HEK293 (cell line): ENCODE results near the gene MRPL33.

Experiments
- CTCF ChIA-PET: fragments of 350-600 bp; formaldehyde crosslinking; extraction: SDS; loops from one replicate; lab custom pipeline; 2021; ENCODE audit warnings: antibody characterized with exemption; lab: Yijun Ruan, JAX
- POLR2A ChIA-PET: fragments of 300-600 bp; formaldehyde crosslinking; extraction: SDS; loops from one replicate; lab custom pipeline; 2020; ENCODE audit warnings: antibody characterized with exemption, inconsistent platforms; lab: Yijun Ruan, JAX
- H3K27ac ChIP-seq: fragments of 200-500 bp; sonication (Bioruptor generic); 2 replicates; pipeline ENCODE4 v1.5.1; 2014; ENCODE audit warnings: low read depth, low read length, control low read depth, inconsistent platforms; ENCODE audit errors: extremely low read depth
- H3K36me3 ChIP-seq, 2 experiments: fragments of 200-500 bp in 1 of 2; sonication (Bioruptor generic) in 1 of 2; 1 replicate in 1 of 2; 2 replicates in 1 of 2; pipeline ENCODE4 v1.5.1; 2014 to 2017; ENCODE audit warnings: inconsistent platforms in 2 of 2, low read length in 2 of 2; ENCODE audit not compliant: control insufficient read depth in 2 of 2, insufficient read depth in 1 of 2
- H3K4me1 ChIP-seq: fragments of 200-500 bp; sonication (Bioruptor generic); 2 replicates; pipeline ENCODE4 v1.5.1; 2014; ENCODE audit warnings: mild to moderate bottlenecking, low read length, inconsistent platforms; ENCODE audit not compliant: control insufficient read depth, insufficient read depth
- H3K4me3 ChIP-seq: 2 replicates; pipeline ENCODE4 v1.5.1; 2011; ENCODE audit warnings: low read depth, mild to moderate bottlenecking, control low read depth, low read length, moderate library complexity
- H3K9me3 ChIP-seq: fragments of 200-500 bp; sonication (Bioruptor generic); 2 replicates; pipeline ENCODE4 v1.5.1; 2014; ENCODE audit warnings: low read depth, low read length, inconsistent platforms; ENCODE audit not compliant: control insufficient read depth, insufficient read depth
- EGR2 ChIP-seq: fragments of 450-650 bp; formaldehyde crosslinking; IDR thresholded peaks from 2 replicates; pipeline ENCODE4 v1.5.1; 2016; ENCODE audit warnings: low read depth, missing biosample characterization, missing genetic modification characterization
- HOXD13 ChIP-seq: sonication (generic); formaldehyde crosslinking; IDR thresholded peaks from 2 replicates; pipeline ENCODE4 v1.8.0; 2022; ENCODE audit warnings: missing genetic modification reagents, borderline replicate concordance
- SCRT1 ChIP-seq: fragments of 450-650 bp; formaldehyde crosslinking; IDR thresholded peaks from 2 replicates; pipeline ENCODE4 v1.5.1; 2016; ENCODE audit warnings: missing biosample characterization, missing genetic modification characterization, borderline replicate concordance
- ZBTB20 ChIP-seq: fragments of 450-650 bp; formaldehyde crosslinking; IDR thresholded peaks from 2 replicates; pipeline ENCODE4 v1.5.1; 2016; ENCODE audit warnings: missing biosample characterization, missing genetic modification characterization
- ZBTB6 ChIP-seq: fragments of 450-650 bp; formaldehyde crosslinking; IDR thresholded peaks from 2 replicates; pipeline ENCODE4 v1.5.1; 2017; ENCODE audit warnings: missing biosample characterization, missing genetic modification characterization
- ZBTB7A ChIP-seq: fragments of 450-650 bp; formaldehyde crosslinking; IDR thresholded peaks from 2 replicates; pipeline ENCODE4 v1.5.1; 2016; ENCODE audit warnings: low read depth, missing biosample characterization, missing genetic modification characterization
- ZNF112 ChIP-seq: fragments of 450-650 bp; formaldehyde crosslinking; IDR thresholded peaks from 2 replicates; pipeline ENCODE4 v1.5.0; 2017; ENCODE audit warnings: missing biosample characterization, missing genetic modification characterization
- ZNF148 ChIP-seq: fragments of 450-650 bp; formaldehyde crosslinking; IDR thresholded peaks from 2 replicates; pipeline ENCODE4 v1.5.0; 2017; ENCODE audit warnings: missing biosample characterization, missing genetic modification characterization, borderline replicate concordance
- ZNF169 ChIP-seq: fragments of 450-650 bp; formaldehyde crosslinking; IDR thresholded peaks from 2 replicates; pipeline ENCODE4 v1.5.1; 2016; ENCODE audit warnings: missing biosample characterization, missing genetic modification characterization
- ZNF335 ChIP-seq: fragments of 450-650 bp; formaldehyde crosslinking; conservative IDR thresholded peaks from 2 replicates; pipeline ENCODE4 v1.5.1; 2016; ENCODE audit warnings: missing biosample characterization, missing genetic modification characterization
- ZNF416 ChIP-seq: fragments of 450-650 bp; formaldehyde crosslinking; IDR thresholded peaks from 2 replicates; pipeline ENCODE4 v1.5.1; 2016; ENCODE audit warnings: missing biosample characterization, missing genetic modification characterization
- ZNF514 ChIP-seq: fragments of 450-650 bp; formaldehyde crosslinking; IDR thresholded peaks from 2 replicates; pipeline ENCODE4 v1.5.1; 2016; ENCODE audit warnings: missing biosample characterization, missing genetic modification characterization
- ZNF529 ChIP-seq: fragments of 450-650 bp; formaldehyde crosslinking; IDR thresholded peaks from 2 replicates; pipeline ENCODE4 v1.5.1; 2017; ENCODE audit warnings: missing genetic modification characterization, missing biosample characterization; ENCODE audit not compliant: insufficient replicate concordance
- ZNF548 ChIP-seq: fragments of 450-650 bp; formaldehyde crosslinking; IDR thresholded peaks from 2 replicates; pipeline ENCODE4 v1.5.1; 2016; ENCODE audit warnings: missing biosample characterization, missing genetic modification characterization
- ZNF549 ChIP-seq: fragments of 450-650 bp; IDR thresholded peaks from 2 replicates; pipeline ENCODE4 v1.5.1; 2018; ENCODE audit warnings: missing biosample characterization, missing genetic modification characterization, mild to moderate bottlenecking, inconsistent platforms, moderate library complexity
- ZNF560 ChIP-seq: fragments of 450-650 bp; formaldehyde crosslinking; IDR thresholded peaks from 2 replicates; pipeline ENCODE4 v1.5.1; 2017; ENCODE audit warnings: missing biosample characterization, missing genetic modification characterization, borderline replicate concordance
- ZNF561 ChIP-seq: fragments of 450-650 bp; IDR thresholded peaks from 2 replicates; pipeline ENCODE4 v1.5.1; 2018; ENCODE audit warnings: missing biosample characterization, missing genetic modification characterization, borderline replicate concordance
- ZNF664 ChIP-seq: fragments of 450-650 bp; formaldehyde crosslinking; IDR thresholded peaks from 2 replicates; pipeline ENCODE4 v1.5.1; 2016; ENCODE audit warnings: missing biosample characterization, missing genetic modification characterization
- ZNF670 ChIP-seq: fragments of 450-650 bp; formaldehyde crosslinking; IDR thresholded peaks from 2 replicates; pipeline ENCODE4 v1.5.1; 2016; ENCODE audit warnings: missing biosample characterization, missing genetic modification characterization, low read depth
- ZNF791 ChIP-seq: fragments of 450-650 bp; formaldehyde crosslinking; IDR thresholded peaks from 2 replicates; pipeline ENCODE4 v1.5.1; 2016; ENCODE audit warnings: missing biosample characterization, missing genetic modification characterization
- ZNF837 ChIP-seq: fragments of 450-650 bp; formaldehyde crosslinking; IDR thresholded peaks from 2 replicates; pipeline ENCODE4 v1.5.1; 2016; ENCODE audit warnings: missing biosample characterization, missing genetic modification characterization
- ZNF843 ChIP-seq: fragments of 450-650 bp; formaldehyde crosslinking; IDR thresholded peaks from 2 replicates; pipeline ENCODE4 v1.5.1; 2016; ENCODE audit warnings: missing biosample characterization, missing genetic modification characterization
- TF ChIP-seq, protein P1 (sequence below): fragments of 450-650 bp; formaldehyde crosslinking; IDR thresholded peaks from 2 replicates; pipeline ENCODE4 v1.5.1; 2017; ENCODE audit warnings: missing biosample characterization, missing genetic modification characterization
- TF ChIP-seq, protein P2 (sequence below): fragments of 450-650 bp; formaldehyde crosslinking; IDR thresholded peaks from 2 replicates; pipeline ENCODE4 v1.5.1; 2017; ENCODE audit warnings: missing biosample characterization, mild to moderate bottlenecking, missing genetic modification characterization, moderate library complexity
- TF ChIP-seq, protein P3 (sequence below): fragments of 450-650 bp; formaldehyde crosslinking; IDR thresholded peaks from 2 replicates; pipeline ENCODE4 v1.5.1; 2016; ENCODE audit warnings: missing biosample characterization, missing genetic modification characterization

MRPL33 gene

GRCh38 chr2:27792759-27793158, 21.2 kb downstream of the MRPL33 start:
- H3K4me3 ChIP-seq: no peak overlapping the region
- no peak overlapping the region for H3K27ac ChIP-seq
- ChIA-PET CTCF (interaction anchor here (0.6 kb wide), 1 partner anchor 20 kb away, joined by 5 read pairs; no protein-coding TSS in a partner anchor), POLR2A (no interaction called here)
- H3K36me3 ChIP-seq: no peaks in the 10 kb centered on the region
- no peaks in the 10 kb centered on the region for H3K4me1 ChIP-seq
- H3K9me3 ChIP-seq: no peaks in the 10 kb centered on the region
- TF ChIP-seq ZNF112 (tag by site-specific recombination): no peak
- no peak for TF ChIP-seq ZNF416 (tag by site-specific recombination)
- TF ChIP-seq ZNF791 (tag by site-specific recombination): no peak
- no peak for TF ChIP-seq ZNF335 (tag by site-specific recombination)
- TF ChIP-seq ZNF843 (tag by site-specific recombination): no peak
- TF ChIP-seq SCRT1: no peak
- no peak for TF ChIP-seq ZNF837
- TF ChIP-seq ZNF529: no peak
- no peak for TF ChIP-seq ZBTB20 (tag by site-specific recombination)
- TF ChIP-seq, protein P1, sequence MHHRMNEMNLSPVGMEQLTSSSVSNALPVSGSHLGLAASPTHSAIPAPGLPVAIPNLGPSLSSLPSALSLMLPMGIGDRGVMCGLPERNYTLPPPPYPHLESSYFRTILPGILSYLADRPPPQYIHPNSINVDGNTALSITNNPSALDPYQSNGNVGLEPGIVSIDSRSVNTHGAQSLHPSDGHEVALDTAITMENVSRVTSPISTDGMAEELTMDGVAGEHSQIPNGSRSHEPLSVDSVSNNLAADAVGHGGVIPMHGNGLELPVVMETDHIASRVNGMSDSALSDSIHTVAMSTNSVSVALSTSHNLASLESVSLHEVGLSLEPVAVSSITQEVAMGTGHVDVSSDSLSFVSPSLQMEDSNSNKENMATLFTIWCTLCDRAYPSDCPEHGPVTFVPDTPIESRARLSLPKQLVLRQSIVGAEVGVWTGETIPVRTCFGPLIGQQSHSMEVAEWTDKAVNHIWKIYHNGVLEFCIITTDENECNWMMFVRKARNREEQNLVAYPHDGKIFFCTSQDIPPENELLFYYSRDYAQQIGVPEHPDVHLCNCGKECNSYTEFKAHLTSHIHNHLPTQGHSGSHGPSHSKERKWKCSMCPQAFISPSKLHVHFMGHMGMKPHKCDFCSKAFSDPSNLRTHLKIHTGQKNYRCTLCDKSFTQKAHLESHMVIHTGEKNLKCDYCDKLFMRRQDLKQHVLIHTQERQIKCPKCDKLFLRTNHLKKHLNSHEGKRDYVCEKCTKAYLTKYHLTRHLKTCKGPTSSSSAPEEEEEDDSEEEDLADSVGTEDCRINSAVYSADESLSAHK (tag by site-specific recombination): no peak
- no peak for TF ChIP-seq HOXD13 (CRISPR knock-in tag)
- TF ChIP-seq ZBTB6 (tag by site-specific recombination): no peak
- TF ChIP-seq ZBTB7A (tag by site-specific recombination): no peak
- TF ChIP-seq, protein P2, sequence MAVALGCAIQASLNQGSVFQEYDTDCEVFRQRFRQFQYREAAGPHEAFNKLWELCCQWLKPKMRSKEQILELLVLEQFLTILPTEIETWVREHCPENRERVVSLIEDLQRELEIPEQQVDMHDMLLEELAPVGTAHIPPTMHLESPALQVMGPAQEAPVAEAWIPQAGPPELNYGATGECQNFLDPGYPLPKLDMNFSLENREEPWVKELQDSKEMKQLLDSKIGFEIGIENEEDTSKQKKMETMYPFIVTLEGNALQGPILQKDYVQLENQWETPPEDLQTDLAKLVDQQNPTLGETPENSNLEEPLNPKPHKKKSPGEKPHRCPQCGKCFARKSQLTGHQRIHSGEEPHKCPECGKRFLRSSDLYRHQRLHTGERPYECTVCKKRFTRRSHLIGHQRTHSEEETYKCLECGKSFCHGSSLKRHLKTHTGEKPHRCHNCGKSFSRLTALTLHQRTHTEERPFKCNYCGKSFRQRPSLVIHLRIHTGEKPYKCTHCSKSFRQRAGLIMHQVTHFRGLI (tag by site-specific recombination): no peak
- TF ChIP-seq ZNF560 (tag by site-specific recombination): no peak
- no peak for TF ChIP-seq ZNF670 (tag by site-specific recombination)
- TF ChIP-seq ZNF561: no peak
- no peak for TF ChIP-seq ZNF664 (tag by site-specific recombination)
- no peak for TF ChIP-seq ZNF548 (tag by site-specific recombination)
- TF ChIP-seq EGR2: no peak

DNA sequence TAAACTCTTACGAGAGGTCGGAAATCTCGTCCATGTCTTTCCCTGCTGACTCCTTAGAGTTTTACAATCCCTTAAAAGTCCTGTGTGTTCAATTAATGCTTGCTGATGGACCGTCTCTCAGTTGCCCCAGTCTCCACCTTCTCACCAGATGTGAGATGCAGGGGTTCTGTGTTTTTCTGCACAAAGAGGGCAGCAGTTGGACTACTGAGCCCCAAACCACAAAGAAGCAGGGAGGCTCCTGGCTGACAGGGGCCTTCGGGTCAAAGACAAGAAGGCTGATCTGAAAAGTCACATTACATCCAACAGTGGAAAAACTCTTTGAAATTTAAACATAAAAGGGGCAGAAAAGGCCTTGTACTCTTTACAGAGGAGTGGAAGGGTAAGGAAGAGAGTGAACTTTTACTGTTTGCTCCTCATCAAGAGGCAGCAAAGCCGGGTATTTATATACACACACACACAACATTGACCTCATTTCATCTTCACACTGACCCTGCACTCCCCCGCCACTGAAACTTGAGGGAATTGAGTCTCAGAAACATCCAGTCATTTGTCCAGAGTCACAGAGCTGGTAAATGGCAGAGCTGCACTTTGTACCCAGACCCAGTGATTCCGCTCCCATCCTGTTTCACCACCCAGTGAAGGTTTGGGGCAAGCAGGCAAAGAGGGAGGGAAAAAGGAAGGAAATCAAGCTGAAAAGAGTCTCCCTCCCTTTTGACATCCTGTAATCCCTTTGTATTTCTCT, 23.7 kb downstream of the MRPL33 start:
- Histone ChIP-seq H3K4me3 (no peak overlapping the region), H3K27ac (no peak overlapping the region), H3K4me1 (no peaks in the 10 kb centered on the region), H3K36me3 (no peaks in the 10 kb centered on the region), H3K9me3 (no peaks in the 10 kb centered on the region)
- ChIA-PET CTCF (interaction anchor here (1.1 kb wide), 1 partner anchor 9 kb away, joined by 5 read pairs; no protein-coding TSS in a partner anchor), POLR2A (interaction anchor here (0.6 kb wide), 1 partner anchor 225 kb away, joined by 3 read pairs; no protein-coding TSS in a partner anchor)
- TF ChIP-seq ZNF514 (tag by site-specific recombination): no peak
- TF ChIP-seq ZBTB6 (tag by site-specific recombination): no peak
- TF ChIP-seq, protein P3, sequence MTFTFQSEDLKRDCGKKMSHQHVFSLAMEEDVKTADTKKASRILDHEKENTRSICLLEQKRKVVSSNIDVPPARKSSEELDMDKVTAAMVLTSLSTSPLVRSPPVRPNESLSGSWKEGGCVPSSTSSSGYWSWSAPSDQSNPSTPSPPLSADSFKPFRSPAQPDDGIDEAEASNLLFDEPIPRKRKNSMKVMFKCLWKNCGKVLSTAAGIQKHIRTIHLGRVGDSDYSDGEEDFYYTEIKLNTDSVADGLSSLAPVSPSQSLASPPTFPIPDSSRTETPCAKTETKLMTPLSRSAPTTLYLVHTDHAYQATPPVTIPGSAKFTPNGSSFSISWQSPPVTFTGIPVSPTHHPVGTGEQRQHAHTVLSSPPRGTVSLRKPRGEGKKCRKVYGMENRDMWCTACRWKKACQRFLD: no peak
- TF ChIP-seq ZNF549: no peak
- no peak for TF ChIP-seq ZNF169 (tag by site-specific recombination)
- TF ChIP-seq ZNF148 (tag by site-specific recombination): no peak
